SHP77 treated with DMSO at 0.1 percent for 48 hours (cell line): ENCODE measurements around the gene MAPK8IP3.

Source experiments
- DNase-seq: peaks from one replicate; lab custom pipeline; 2025; lab: John Stamatoyannopoulos, UW

The MAPK8IP3 gene

GRCh38 chr16:1740234-1740633 lies 34.2 kb downstream of the MAPK8IP3 start:
- no peak for DNase-seq

GRCh38 chr16:1740781-1741490 lies 34.9 kb downstream of the MAPK8IP3 start:
- DNase-seq, result no peak

GRCh38 chr16:1741553-1742165 lies 35.7 kb downstream of the MAPK8IP3 start:
- no peak for DNase-seq

GRCh38 chr16:1743376-1744337 lies 37.7 kb downstream of the MAPK8IP3 start:
- DNase-seq, result no peak

- DNase-seq, result no peak
Measured at GRCh38 chr16:1744338-1744840, 38.4 kb downstream of the MAPK8IP3 start.

GRCh38 chr16:1745181-1745899 lies 39.3 kb downstream of the MAPK8IP3 start:
- no peak for DNase-seq

GRCh38 chr16:1745900-1746692 lies 40.1 kb downstream of the MAPK8IP3 start:
- no peak for DNase-seq

GRCh38 chr16:1746693-1747195 lies 40.7 kb downstream of the MAPK8IP3 start:
- no peak for DNase-seq

GRCh38 chr16:1747934-1748333 lies 41.9 kb downstream of the MAPK8IP3 start:
- no peak for DNase-seq

GRCh38 chr16:1749152-1750117 lies 43.4 kb downstream of the MAPK8IP3 start:
- no peak for DNase-seq

GRCh38 chr16:1751946-1752345 lies 46.0 kb downstream of the MAPK8IP3 start:
- no peak for DNase-seq

GRCh38 chr16:1752853-1753252 lies 46.9 kb downstream of the MAPK8IP3 start:
- DNase-seq, result no peak

GRCh38 chr16:1754204-1754603 lies 48.2 kb downstream of the MAPK8IP3 start:
- DNase-seq, result no peak

GRCh38 chr16:1757714-1758461 lies 51.9 kb downstream of the MAPK8IP3 start:
- no peak for DNase-seq

GRCh38 chr16:1758923-1759322 lies 52.9 kb downstream of the MAPK8IP3 start:
- DNase-seq, result no peak

- DNase-seq, result no peak
Measured at GRCh38 chr16:1759511-1759910, 53.5 kb downstream of the MAPK8IP3 start.

- DNase-seq, result no peak
Measured at GRCh38 chr16:1760911-1761310, 54.9 kb downstream of the MAPK8IP3 start.

- no peak for DNase-seq
Measured at GRCh38 chr16:1761751-1762150, 55.8 kb downstream of the MAPK8IP3 start.
